ENCODE results near the gene SPATC1L.
"Not testable (repeated sequence)": the region's sequence is repeated elsewhere in the genome, so short reads cannot be mapped to it uniquely, and the experiment has no call there.

Gene SPATC1L

GRCh38 chr21:46203203-46203600 lies 18.9 kb upstream of the SPATC1L start:
- Histone ChIP-seq H2BK120ac (ENCODE audit: low read depth, low read length) (no peak overlapping the region), H3K27me3 (ENCODE audit: insufficient read depth, low read length, poor library complexity) (no peaks in the 10 kb centered on the region), H3K4me3 (ENCODE audit: low read length) (no peak overlapping the region), H2AK5ac (ENCODE audit: low read length) (no peak overlapping the region), H3K4me2 (ENCODE audit: low read length) (no peak overlapping the region), H3K79me1 (ENCODE audit: low read length) (no peaks in the 10 kb centered on the region), H3K27ac (ENCODE audit: low read depth, low read length) (no peak overlapping the region), H3K4ac (ENCODE audit: low read depth, low read length) (no peak overlapping the region), H3K9ac (ENCODE audit: low read length) (no peak overlapping the region), H2BK5ac (ENCODE audit: low read length) (no peak overlapping the region), H3K23ac (ENCODE audit: low read length) (no peak overlapping the region), H3K18ac (ENCODE audit: low read length) (no peak overlapping the region), H2BK15ac (replicated peaks; ENCODE audit: low read depth) (no peak overlapping the region), H3K79me2 (ENCODE audit: control insufficient read depth, insufficient read depth, low read length) (no peaks in the 10 kb centered on the region), H3K4me1 (ENCODE audit: control insufficient read depth, low read depth, low read length) (no peaks in the 10 kb centered on the region), H3K36me3 (ENCODE audit: control insufficient read depth, insufficient read depth, low read length) (peaks cover 10% of the 10 kb centered on the region), H4K5ac (ENCODE audit: low read length) (no peak overlapping the region), H4K8ac (ENCODE audit: low read depth, low read length) (no peak overlapping the region), H3K56ac (ENCODE audit: low read length) (no peak overlapping the region)
- no peak for DNase-seq
- WGBS (ENCODE audit: extremely low coverage, insufficient coverage, low lambda C conversion rate), result no CpG with 5 or more reads among the region's 8 CpGs

DNA sequence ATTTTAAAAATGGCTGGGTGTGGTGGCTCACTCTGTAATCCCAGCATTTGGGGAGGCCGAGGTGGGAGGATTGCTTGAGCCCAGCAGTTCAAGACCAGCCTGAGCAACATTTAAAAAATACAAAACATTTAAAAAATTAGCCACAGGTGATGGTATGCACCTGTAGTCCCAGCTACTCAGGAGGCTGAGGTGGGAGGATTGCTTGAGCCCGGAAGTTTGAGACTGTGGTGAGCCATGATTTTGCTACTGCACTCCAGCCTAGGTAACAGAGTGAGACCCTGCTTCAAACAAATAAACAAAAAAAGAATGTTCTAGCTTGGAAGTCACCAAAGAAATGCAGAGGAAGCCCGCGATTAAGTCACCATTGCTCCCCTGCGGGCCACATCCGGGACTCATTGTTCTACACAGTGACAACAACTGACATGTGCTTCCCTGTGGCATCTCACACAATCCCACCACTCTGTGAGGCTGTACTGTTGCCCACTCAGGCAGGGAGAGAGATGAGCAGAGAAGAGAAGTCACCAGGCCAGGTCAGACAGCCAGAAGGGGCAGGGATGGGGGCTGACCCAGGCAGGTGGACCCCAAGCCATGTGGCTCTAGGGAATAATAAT lies 18.4 kb upstream of the SPATC1L start:
- no peak overlapping the region for H4K8ac ChIP-seq (ENCODE audit: low read depth, low read length)
- H4K5ac ChIP-seq (ENCODE audit: low read length), result no peak overlapping the region
- no peaks in the 10 kb centered on the region for H3K79me1 ChIP-seq (ENCODE audit: low read length)
- H3K4me1 ChIP-seq (ENCODE audit: control insufficient read depth, low read depth, low read length), result no peaks in the 10 kb centered on the region
- H3K56ac ChIP-seq (ENCODE audit: low read length), result no peak overlapping the region
- H2BK15ac ChIP-seq (replicated peaks; ENCODE audit: low read depth), result no peak overlapping the region
- no peak overlapping the region for H3K9ac ChIP-seq (ENCODE audit: low read length)
- H3K4me2 ChIP-seq (ENCODE audit: low read length), result no peak overlapping the region
- H3K79me2 ChIP-seq (ENCODE audit: control insufficient read depth, insufficient read depth, low read length), result no peaks in the 10 kb centered on the region
- no peak overlapping the region for H2AK5ac ChIP-seq (ENCODE audit: low read length)
- H2BK120ac ChIP-seq (ENCODE audit: low read depth, low read length), result no peak overlapping the region
- no peak overlapping the region for H2BK5ac ChIP-seq (ENCODE audit: low read length)
- H3K23ac ChIP-seq (ENCODE audit: low read length), result no peak overlapping the region
- H3K18ac ChIP-seq (ENCODE audit: low read length), result no peak overlapping the region
- H3K36me3 ChIP-seq (ENCODE audit: control insufficient read depth, insufficient read depth, low read length), result peaks cover 10% of the 10 kb centered on the region
- no CpG with 5 or more reads among the region's 6 CpGs for WGBS (ENCODE audit: extremely low coverage, insufficient coverage, low lambda C conversion rate)
- H3K27ac ChIP-seq (ENCODE audit: low read depth, low read length), result no peak overlapping the region
- H3K4ac ChIP-seq (ENCODE audit: low read depth, low read length), result no peak overlapping the region
- peak; percentile 35 for DNase-seq
- H3K27me3 ChIP-seq (ENCODE audit: insufficient read depth, low read length, poor library complexity), result no peaks in the 10 kb centered on the region
- no peak overlapping the region for H3K4me3 ChIP-seq (ENCODE audit: low read length)

DNA sequence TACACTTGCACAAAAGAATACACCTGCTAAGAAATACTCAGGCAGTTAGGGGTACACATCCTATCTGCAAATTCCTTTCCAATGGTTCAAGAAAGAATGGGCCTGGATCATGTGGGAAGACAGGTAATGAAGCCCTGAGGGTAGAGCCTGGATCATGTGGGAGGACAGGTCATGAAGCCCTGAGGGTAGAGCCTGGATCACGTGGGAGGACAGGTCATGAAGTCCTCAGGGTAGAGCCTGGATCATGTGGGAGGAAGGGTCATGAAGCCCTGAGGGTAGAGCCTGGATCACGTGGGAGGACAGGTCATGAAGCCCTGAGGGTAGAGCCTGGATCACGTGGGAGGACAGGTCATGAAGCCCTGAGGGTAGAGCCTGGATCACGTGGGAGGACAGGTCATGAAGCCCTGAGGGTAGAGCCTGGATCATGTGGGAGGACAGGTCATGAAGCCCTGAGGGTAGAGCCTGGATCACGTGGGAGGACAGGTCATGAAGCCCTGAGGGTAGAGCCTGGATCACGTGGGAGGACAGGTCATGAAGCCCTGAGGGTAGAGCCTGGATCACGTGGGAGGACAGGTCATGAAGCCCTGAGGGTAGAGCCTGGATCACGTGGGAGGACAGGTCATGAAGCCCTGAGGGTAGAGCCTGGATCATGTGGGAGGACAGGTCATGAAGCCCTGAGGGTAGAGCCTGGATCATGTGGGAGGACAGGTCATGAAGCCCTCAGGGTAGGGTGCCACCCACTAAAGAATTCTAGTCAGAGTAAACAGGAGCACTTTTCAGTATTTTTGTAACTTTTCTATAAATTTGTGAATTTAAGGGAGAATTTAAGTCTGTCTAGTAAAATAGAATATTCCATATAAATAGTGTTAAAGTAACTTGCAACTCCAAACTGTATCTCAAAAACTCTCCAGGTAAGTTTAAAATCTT lies 16.9 kb upstream of the SPATC1L start:
- H2AK5ac ChIP-seq (ENCODE audit: low read length); H3K27me3 ChIP-seq (ENCODE audit: insufficient read depth, low read length, poor library complexity); H2BK15ac ChIP-seq (replicated peaks; ENCODE audit: low read depth); H3K4ac ChIP-seq (ENCODE audit: low read depth, low read length); H3K4me3 ChIP-seq (ENCODE audit: low read length); H3K4me1 ChIP-seq (ENCODE audit: control insufficient read depth, low read depth, low read length); H4K8ac ChIP-seq (ENCODE audit: low read depth, low read length); H3K18ac ChIP-seq (ENCODE audit: low read length); DNase-seq; H3K4me2 ChIP-seq (ENCODE audit: low read length); H2BK5ac ChIP-seq (ENCODE audit: low read length); H3K27ac ChIP-seq (ENCODE audit: low read depth, low read length); H3K9ac ChIP-seq (ENCODE audit: low read length); H3K23ac ChIP-seq (ENCODE audit: low read length); H3K79me1 ChIP-seq (ENCODE audit: low read length); H4K5ac ChIP-seq (ENCODE audit: low read length); H3K79me2 ChIP-seq (ENCODE audit: control insufficient read depth, insufficient read depth, low read length); H3K56ac ChIP-seq (ENCODE audit: low read length); H2BK120ac ChIP-seq (ENCODE audit: low read depth, low read length): not testable (repeated sequence)
- H3K36me3 ChIP-seq (ENCODE audit: control insufficient read depth, insufficient read depth, low read length), result peaks cover 14% of the 10 kb centered on the region
- WGBS (ENCODE audit: extremely low coverage, insufficient coverage, low lambda C conversion rate), result no CpG with 5 or more reads among the region's 8 CpGs

DNA sequence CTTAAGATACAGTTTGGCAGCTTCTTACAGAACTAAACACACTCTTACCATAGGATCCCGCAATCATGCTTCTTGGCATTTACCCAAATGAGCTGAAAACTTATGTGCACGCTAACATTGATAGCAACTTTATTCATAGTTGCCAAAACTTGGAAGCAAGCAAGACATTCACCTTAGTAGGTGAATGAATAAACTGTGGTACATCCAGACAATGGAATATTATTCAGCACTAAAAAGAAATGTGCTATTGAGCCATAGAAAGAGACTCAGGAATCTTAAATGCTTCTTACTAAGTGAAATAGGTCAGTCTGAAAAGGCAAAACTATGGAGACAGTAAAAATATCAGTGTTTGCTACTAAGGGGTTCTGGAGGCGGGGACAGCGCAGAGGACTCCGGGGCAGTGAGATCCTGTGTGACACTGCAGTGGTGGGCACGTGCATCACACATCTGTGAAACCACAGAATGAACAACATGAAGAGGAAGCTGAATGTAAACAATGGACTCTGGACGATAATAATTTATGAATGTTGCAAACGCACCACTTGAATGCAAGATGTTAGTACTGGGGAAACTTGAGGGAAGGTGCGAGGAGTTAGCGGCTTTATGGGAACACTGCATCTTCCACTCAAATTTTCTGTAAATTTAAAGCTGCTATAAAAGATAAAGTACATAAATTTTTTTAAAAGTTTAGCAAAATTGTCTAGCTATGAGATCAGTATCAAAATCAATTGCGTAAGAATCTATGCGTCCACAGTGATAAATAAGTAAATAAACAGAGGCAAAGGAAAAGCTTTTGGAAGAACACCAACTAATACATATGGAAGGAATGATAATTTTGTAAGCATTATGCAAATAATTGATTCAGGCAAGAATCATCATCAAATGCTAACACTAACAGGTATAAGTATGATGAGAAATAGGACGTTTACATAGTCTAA lies 15.4 kb upstream of the SPATC1L start:
- Histone ChIP-seq H3K27ac (ENCODE audit: low read depth, low read length) (no peak overlapping the region), H3K36me3 (ENCODE audit: control insufficient read depth, insufficient read depth, low read length) (peaks cover 19% of the 10 kb centered on the region), H3K4me2 (ENCODE audit: low read length) (no peak overlapping the region), H2AK5ac (ENCODE audit: low read length) (no peak overlapping the region), H2BK15ac (replicated peaks; ENCODE audit: low read depth) (no peak overlapping the region), H3K23ac (ENCODE audit: low read length) (no peak overlapping the region), H3K9ac (ENCODE audit: low read length) (no peak overlapping the region), H3K79me2 (ENCODE audit: control insufficient read depth, insufficient read depth, low read length) (no peaks in the 10 kb centered on the region), H3K4me1 (ENCODE audit: control insufficient read depth, low read depth, low read length) (no peaks in the 10 kb centered on the region), H3K4me3 (ENCODE audit: low read length) (no peak overlapping the region), H2BK120ac (ENCODE audit: low read depth, low read length) (no peak overlapping the region), H3K27me3 (ENCODE audit: insufficient read depth, low read length, poor library complexity) (no peaks in the 10 kb centered on the region), H3K4ac (ENCODE audit: low read depth, low read length) (no peak overlapping the region), H4K5ac (ENCODE audit: low read length) (no peak overlapping the region), H3K79me1 (ENCODE audit: low read length) (no peaks in the 10 kb centered on the region), H2BK5ac (ENCODE audit: low read length) (no peak overlapping the region), H4K8ac (ENCODE audit: low read depth, low read length) (no peak overlapping the region), H3K18ac (ENCODE audit: low read length) (no peak overlapping the region), H3K56ac (ENCODE audit: low read length) (no peak overlapping the region)
- no peak for DNase-seq
- WGBS (ENCODE audit: extremely low coverage, insufficient coverage, low lambda C conversion rate), result no CpG with 5 or more reads among the region's 13 CpGs

DNA sequence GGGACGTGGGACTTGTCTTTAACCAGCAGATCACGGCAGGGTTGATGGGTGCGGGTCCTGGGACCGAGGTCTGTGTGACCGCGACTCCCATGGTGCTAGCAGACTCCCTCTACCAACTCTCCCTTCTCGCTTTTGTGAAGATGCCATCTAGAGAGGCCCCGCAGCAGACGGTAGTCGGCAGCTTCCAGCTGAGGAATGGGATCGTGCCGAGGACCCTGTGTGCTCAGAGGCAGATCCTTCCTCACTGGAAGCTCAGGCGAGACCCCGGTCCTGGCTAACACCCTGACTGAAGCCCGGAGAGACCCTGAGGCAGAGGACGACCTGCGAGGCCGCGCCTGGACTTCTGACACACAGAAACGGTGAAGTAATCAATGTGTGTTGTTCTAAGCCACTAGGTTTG lies 12.5 kb upstream of the SPATC1L start:
- no peak overlapping the region for H3K4me2 ChIP-seq (ENCODE audit: low read length)
- no peak overlapping the region for H3K23ac ChIP-seq (ENCODE audit: low read length)
- no peak overlapping the region for H2BK15ac ChIP-seq (replicated peaks; ENCODE audit: low read depth)
- no peaks in the 10 kb centered on the region for H3K27me3 ChIP-seq (ENCODE audit: insufficient read depth, low read length, poor library complexity)
- no peaks in the 10 kb centered on the region for H3K79me1 ChIP-seq (ENCODE audit: low read length)
- no peak overlapping the region for H2BK120ac ChIP-seq (ENCODE audit: low read depth, low read length)
- H3K4me3 ChIP-seq (ENCODE audit: low read length), result no peak overlapping the region
- no peak overlapping the region for H3K27ac ChIP-seq (ENCODE audit: low read depth, low read length)
- H3K56ac ChIP-seq (ENCODE audit: low read length), result no peak overlapping the region
- H3K18ac ChIP-seq (ENCODE audit: low read length), result no peak overlapping the region
- no peak overlapping the region for H2AK5ac ChIP-seq (ENCODE audit: low read length)
- H3K4me1 ChIP-seq (ENCODE audit: control insufficient read depth, low read depth, low read length), result no peaks in the 10 kb centered on the region
- DNase-seq, result no peak
- no peak overlapping the region for H3K9ac ChIP-seq (ENCODE audit: low read length)
- no peak overlapping the region for H2BK5ac ChIP-seq (ENCODE audit: low read length)
- H3K4ac ChIP-seq (ENCODE audit: low read depth, low read length), result no peak overlapping the region
- WGBS (ENCODE audit: extremely low coverage, insufficient coverage, low lambda C conversion rate), result no CpG with 5 or more reads among the region's 20 CpGs
- H3K79me2 ChIP-seq (ENCODE audit: control insufficient read depth, insufficient read depth, low read length), result no peaks in the 10 kb centered on the region
- H3K36me3 ChIP-seq (ENCODE audit: control insufficient read depth, insufficient read depth, low read length), result peaks cover 26% of the 10 kb centered on the region
- no peak overlapping the region for H4K5ac ChIP-seq (ENCODE audit: low read length)
- no peak overlapping the region for H4K8ac ChIP-seq (ENCODE audit: low read depth, low read length)

Measured in mesendoderm (in vitro differentiated cells).